GM19023 (cell line): ENCODE data around the gene MND1.

Experiments used
- ATAC-seq: cut with Tn5 transposase; IDR thresholded peaks from one replicate; pipeline ENCODE4 v1.9.1; 2021; ENCODE audit warnings: mild to moderate bottlenecking, moderate library complexity; ENCODE audit not compliant: unreplicated experiment

The MND1 gene, protein sequence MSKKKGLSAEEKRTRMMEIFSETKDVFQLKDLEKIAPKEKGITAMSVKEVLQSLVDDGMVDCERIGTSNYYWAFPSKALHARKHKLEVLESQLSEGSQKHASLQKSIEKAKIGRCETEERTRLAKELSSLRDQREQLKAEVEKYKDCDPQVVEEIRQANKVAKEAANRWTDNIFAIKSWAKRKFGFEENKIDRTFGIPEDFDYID

DNA sequence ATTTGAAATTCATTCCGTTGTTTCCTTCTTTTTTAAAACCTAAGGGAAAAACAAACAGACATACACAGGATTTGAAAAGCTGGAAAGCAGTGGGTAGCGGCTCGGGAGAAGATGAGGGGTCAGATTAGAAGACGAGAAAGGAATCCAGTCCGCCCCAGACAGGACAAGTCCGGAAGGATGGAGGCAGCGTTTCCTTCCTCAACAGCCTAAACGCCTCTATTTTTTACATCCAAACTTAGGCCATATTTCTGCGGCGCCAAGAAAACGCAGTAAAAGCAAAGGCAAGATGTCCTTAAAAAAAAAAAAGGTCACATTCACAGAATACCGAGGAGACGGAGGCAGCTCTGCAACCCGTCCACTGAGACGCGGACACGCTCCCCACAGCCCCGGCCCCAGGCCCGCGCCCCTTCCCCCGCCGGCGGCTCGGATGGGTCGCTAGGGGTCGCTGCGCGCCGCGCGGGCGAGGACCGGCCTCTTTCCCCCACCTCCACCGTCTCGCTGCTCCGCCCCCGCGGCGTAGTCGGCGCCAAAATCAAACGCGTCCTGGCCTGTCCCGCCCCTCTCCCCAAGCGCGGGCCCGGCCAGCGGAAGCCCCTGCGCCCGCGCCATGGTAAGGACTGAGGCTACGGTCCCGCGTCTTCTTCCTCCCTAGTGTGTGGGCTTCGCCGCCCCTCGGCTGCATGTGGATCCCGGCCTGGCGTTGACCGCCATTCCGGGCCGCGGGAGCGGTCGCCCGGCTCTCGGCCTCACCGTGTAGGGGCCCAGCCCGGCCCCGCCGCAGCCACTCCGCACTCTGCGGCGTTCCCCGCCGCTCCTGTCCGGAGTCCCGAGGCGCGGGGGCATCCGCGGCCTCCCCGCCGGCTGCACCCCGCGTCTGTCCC is at the start of gene MND1:
Gene MND1, plus strand, starts transcription at position 558 of the 881 bp plus-strand sequence. Its CDS starts 50 bp downstream, at position 608.
- peak; percentile 85 for ATAC-seq

DNA sequence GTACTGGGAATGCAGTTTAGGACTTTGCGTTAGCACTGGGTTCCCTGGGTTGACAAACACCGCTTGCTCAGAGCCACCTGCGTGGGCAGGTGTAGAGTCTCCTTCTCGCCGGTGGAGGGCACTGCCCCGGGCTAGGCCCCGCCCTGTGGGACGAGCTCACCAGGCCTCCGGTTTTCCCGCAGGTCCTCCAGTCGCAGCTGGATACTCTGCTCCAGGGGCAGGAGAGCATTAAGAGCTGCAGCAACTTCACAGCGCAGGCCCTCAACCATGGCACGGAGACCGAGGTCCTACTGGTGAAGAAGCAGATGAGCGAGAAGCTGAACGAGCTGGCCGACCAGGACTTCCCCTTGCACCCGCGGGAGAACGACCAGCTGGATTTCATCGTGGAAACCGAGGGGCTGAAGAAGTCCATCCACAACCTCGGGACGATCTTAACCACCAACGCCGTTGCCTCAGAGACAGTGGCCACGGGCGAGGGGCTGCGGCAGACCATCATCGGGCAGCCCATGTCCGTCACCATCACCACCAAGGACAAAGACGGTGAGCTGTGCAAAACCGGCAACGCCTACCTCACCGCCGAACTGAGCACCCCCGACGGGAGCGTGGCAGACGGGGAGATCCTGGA is 49.2 kb upstream of the MND1 start:
- no peak for ATAC-seq

DNA sequence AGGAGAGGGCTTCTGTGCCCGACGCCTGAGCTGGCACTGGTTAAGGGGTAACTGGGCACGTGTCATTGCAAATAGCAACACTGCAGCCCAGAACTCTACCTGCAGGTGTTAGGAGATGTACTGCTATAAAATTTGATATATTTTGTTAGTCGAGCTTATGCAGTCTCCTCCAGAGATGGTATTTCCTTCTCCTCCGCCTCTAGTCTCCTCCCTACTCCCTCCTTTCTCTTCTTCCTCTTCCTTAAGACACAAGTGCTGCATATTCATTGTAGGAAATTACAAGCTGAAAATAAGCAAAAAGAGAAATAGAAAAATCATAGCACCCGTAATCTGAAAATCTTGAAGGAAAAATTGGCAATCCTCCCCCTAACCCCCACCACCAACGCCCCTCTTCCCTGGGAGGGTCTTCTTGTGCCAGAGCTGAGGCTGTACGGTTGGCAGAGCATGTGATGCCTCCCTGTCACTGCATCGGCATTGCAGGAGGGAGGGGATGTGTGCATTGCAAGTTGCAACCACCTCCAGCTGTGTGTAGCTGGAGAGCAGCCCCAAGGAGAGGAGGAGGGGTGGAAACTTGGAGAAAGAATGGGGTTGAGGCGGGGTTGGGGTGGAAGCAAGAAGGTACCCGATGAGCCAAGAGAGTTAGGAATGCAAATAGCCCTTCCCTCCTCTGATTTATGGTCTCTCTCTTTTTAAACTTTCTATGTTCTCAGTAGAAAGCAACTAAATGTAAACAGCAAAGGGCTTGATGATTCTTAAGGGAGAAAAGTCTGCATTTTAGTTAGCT is 48.3 kb upstream of the MND1 start:
- ATAC-seq, result no peak

DNA sequence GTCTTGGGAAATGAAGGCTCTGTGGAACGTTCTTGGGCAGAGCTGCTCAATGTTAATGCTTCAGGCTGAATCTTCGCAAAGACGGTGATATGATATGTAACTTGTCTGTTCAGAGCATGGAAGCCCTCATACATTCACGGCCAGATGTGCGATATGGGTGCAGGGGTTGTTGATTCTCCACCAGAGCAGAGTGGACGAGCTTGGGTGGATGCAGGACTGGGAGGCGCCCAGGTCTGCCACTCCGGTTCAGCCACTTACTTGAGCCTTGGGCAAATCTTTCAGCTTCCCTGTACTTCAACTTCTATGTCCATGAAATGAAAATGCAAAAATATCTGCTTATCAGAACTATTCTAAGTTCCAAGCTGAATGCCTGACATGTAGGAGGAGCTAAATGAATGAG is 47.4 kb upstream of the MND1 start:
- ATAC-seq, result no peak

DNA sequence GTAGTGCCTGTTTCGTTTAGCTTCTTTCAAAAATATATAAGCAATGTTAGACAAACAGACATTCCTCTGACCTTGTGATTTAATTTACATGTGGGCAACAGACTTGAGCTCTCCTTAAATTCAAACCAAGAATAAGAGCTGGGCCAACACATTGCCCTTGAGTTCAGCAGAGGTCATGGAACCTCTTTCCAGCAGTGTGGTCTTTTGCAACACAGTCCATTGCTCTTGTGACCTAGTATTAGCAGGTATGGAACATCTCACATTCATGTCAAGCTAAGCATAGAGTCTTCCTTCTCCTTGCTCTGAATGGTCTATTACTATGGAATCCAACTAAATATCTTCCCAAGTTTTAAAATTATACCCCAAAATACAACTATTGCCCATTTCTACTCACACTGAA is 33.7 kb upstream of the MND1 start:
- no peak for ATAC-seq

DNA sequence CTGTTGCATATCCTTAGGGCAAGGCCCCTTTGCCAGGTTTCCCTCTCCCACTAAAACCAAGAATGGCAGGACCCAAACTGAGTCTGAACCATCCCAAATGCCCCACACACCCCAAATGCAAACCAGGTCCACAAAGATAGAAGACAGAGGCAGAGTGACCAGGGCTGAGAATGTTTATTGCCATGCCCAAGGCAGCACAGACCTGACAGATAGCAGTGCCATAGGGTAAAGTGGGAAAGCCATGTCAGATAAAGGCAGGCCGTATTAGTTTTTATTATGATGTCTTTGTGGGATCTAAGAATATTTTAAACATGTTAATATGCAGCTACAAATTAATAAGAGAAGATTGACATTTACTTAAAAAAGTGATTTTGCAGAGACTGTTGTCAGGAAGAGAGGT is 29.6 kb upstream of the MND1 start:
- no peak for ATAC-seq

DNA sequence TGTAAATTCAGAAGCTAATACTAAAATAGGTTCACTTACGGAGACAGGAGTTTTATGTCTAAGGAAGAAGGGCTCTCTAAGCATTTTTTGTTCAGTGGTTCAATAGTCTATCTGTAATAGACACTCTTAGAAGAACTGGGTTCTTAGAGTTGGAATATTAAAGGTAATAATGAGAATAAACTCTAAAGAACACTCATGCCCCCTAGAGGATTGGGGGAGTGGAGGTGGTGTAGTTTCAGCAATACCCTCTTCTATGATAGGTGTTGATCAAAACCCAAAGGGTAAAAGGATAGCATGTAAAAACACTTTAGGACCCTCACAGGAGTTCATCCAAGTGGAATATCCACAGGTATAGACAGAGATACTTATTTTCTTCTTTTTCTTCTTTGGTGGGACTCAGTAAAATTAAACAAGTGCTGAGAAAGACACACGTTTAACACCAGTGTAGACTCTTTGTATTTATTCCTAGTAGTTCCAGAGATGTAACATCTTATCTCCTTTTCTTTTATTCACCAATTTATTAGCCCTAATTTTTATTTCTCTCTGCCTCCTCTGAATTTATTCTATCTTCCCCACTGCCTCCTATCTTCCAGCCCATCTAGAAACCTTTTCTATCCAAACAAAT is 25.7 kb upstream of the MND1 start:
- peak; percentile 52 for ATAC-seq

DNA sequence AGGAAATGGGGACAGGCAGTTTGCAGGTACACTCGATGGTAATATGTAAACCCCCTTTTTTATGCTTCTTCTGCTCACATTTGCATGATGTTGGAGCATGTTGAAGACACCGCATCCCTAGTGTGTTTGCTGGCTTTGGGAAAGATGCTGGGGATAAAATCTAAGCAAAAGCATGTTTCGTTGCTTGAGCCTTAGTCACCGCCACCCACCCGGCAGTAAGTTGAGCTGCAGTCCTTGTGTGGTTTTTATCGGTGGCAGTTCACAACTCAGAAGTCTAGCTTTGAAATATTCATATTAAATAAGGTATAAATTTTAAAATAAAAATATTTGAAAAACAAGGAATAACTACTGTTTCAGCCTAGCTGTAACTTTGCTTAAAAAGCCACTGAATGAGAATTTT is 21.7 kb upstream of the MND1 start:
- ATAC-seq, result no peak

DNA sequence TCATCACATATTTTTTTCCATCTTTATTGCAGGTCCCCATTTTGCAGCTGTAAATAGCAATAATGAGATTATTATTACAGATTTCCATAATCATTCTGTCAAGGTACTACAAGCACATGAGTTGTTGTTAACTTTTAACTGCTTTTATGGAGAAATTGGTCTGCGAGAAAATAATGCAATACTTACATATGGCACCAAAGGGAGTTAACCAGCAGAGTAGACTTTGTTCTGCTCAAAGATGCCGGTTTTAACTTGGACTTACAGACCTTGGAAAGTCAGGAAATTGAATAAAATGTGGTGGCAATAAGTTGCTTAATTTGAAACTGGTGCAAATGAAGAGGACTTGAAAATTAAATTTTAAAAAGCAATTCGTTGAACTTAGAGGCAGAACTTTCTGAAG is 20.4 kb upstream of the MND1 start:
- no peak for ATAC-seq

DNA sequence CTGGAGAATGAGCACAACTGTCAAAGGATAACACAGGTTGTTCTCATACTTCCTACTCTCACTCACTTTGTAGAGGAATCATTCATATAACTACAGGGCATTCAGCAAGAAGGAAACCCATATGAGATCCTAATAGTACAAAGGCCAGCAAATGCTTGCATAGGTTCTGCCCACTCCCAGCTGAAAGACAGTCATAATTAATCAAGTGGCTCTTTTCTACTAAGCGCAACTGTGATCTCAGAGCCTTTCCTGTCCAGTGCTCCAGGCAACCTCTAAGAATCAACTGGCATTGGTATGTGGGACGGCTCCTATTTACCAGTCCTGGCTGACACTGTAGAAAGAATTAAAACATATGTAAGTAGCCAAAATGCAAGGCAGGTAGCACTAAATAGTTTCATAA is 18.9 kb upstream of the MND1 start:
- ATAC-seq, result no peak

DNA sequence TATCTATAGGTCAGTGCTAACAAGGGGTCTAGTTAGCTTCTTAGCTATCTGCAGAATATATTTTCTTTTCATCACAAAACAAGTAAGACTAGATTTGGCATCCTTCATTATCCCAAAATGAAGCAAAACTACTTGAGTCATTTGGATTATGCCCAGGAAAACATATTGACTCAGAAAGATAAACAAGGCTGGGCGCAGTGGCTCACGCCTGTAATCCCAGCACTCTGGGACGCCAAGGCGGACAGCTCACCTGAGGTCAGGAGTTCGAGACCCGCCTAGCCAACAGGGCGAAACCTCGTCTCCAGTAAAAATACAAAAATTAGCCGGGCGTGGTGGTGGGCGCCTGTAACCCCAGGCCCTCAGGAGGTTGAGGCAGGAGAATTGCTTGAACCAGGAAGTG is 18.0 kb upstream of the MND1 start:
- no peak for ATAC-seq

DNA sequence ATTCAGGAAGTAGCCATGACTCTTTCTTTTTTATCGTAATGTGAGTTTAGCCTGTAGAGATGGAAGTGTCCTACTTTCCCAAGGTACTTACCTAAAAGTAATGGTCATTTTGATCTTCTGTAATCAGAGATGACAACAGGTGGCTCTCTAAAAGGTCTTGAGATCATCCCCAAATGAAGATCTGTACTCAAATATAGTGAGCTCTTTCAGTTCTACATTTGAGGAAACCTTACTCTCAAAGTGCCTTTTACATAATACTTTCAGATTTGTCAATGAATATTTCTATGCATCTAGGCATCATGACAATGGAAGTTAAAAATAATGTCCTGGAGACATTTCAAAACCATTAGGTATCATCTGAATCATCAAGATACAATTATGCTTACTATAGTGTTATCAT is 17.2 kb upstream of the MND1 start:
- no peak for ATAC-seq

DNA sequence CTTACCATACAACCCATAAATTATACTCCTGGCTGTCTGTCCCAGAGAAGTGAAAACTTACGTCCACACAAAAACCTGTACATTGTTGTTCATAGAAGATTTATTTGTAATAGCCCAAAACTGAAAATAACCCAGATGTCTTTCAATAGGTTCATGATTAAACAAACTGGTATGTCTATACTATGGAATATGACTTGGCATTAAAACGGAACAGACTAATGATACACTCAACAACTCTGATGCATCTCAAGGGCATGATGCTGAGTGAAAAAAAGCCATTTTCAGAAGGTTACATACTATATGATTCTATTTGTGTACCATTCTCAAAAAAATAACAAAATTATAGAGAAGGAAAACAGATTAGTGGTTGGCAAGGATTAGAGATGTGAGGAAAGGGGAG is 11.6 kb upstream of the MND1 start:
- ATAC-seq, result no peak

DNA sequence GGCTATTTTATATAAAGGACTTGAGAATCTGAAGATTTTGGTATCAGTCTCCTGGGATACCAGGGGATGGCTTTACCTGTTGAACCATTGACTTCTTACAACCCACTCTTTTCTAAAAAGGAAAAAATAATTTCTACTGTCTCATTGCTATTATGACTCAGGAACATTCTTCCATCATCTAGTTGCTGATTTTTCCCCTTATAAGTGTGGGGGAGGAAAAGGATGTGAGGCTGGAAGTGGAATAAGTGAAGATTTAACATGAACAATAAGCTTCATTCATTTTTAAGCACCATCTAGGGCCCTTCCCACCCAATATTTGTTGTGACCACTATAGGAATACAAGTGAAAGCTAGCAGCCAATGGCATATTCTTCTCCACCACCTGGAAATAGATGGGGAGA is 10.6 kb upstream of the MND1 start:
- no peak for ATAC-seq

DNA sequence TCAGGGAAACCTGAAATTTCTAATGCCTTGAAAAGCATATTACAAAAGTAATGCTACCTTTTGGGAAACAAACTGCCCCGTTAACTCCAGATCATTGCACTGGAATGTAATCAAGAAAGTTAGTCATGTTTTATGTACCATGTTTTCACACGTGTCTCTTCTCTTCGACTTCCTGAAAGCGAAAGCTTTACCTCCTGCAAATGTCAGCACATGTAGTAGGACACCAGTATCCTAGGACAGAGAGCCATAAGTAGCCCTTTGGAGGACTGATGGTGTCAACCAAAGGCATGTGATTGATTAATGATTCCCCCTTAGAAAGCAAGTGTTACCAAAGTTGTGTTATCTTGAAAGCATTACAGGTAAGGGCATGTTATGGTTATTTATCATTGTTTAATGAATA is 8.8 kb upstream of the MND1 start:
- ATAC-seq, result no peak

DNA sequence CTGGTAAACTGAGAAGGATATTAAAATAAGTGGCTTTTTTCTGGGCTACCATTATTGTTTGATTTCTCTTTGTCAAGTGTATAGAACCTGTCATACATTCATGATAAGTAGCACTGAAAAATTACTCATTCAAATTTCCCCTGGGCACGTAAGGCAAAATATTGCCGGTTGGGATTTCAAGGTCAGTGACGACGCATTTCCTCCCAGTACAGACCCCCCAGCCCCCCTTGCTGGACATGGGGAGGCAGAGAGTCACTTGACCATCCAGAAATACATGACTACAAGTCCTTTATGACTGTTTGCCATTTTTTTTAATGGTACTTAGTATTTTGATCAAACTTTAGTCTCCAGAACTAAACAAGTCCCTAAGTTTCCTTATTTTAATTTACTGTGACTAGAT is 6.8 kb upstream of the MND1 start:
- ATAC-seq, result no peak

DNA sequence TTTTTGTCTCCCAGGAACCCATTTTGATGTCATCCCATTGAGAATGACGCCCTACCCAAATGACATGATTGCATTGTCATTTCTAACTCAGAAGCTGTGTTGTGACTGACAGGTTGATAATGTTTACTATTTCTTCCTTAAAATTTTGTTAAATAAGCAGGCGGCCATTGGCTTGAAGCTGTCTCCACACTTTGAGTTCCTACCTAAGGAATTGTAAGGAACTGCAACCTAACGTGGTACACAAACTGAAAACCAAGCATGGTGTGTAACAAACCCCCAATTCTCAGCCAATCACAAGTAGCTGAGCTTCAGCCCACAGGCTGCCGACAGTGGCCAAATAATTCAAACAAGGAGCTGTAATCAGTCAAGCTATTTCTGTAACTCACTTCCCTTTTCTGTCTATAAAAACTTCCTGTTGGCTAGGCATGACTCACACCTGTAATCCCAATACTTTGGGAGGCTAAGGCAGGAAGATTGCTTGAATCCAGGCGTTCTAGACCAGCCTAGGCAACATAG is 2.9 kb upstream of the MND1 start:
- no peak for ATAC-seq

DNA sequence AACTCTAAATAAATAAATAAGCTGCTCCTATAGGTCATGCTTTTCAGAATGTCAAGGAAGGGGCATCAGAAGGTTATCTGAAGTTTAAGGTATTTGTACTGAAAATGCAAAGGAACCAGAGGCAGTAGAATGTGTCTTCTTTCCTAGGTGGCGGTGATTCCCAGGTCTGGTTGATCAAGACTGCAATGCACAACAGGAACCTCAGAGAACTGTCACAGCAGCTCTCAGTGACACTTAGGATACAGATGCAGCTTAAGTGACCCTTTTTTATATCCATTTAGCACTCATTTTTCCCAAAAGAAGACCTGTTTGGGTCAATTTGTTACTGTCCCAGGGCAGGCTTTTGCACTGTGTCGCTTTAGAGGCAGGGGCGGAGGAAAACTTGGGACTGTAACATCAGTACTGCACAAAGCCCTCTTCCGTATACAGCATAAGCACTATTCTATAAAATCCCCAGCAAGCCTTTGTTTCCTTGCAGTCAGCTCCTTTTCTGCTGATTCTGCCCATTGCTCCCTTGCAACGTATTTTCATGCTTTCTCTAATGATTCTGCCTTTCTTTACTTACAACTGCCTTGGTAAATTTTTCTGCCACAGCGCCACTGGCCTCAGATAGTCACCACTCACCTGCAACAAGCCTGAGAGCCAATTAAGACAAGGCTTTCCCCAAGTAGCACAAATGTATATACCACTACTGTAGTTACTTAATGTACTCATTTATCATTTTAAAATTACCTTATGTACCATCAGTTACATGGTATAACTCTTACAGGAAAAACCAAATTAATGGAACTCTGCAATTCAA is 1.5 kb upstream of the MND1 start:
- ATAC-seq, result no peak

DNA sequence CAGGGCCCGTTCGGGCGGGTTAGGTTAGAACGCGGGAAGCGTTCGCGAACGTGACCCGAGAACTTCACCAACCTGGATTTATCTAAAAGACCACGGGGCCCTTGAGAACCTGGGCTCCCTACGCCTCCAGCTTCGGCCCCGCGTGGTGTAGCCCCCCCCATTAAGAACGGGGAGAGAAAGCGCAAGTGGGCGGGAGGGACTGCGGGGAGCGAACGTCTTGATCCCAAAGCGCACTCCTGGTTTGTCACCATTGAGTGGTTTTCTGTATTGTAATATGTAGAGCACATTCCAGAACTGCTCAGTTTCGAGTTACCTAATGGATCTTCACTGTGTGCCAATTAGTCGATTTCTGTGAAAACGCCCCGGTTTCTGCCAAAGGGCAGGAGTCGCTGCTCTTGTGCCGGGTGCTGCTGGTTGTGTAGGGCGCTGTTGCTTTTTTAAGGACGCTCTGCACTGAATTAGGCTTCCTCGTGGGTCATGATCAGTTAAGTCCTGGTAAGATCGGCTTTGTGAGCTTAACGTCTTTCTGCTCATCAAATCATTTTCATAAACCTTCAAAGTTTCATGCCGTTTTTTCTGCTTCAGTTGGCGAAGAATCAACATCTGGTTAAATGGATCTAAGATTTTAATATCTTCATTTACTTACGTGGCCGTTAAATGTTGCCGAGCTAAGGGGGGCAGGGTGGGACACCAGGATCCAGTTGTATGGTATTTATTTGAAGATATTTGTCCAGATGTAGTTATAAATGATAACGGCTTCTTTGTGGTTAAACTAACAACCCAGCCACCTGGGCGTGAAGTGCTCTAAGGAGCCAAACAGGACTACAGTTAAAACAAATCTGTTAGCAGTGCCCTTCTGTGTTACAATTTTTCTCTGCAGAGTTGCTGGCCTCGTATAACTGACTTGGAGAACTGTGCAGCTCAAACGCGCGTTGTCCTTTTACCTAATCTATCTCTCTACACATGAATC is 809 bp downstream of the MND1 start:
- ATAC-seq, result peak; percentile 30
